Neural cell (in vitro differentiated cells): ENCODE results near the gene TBC1D24. TPM values are rescaled to one million over a fixed set of nuclear protein-coding genes. Genes with fewer than 3 reads are reported as not detected.

Experiments
- H2AFZ ChIP-seq: fragments of 200-600, 300-800 bp; sonication (generic), shearing (Covaris generic); 2 replicates; pipeline ENCODE4 v1.6.0; 2014; ENCODE audit warnings: low read depth, mild to moderate bottlenecking, antibody characterized with exemption, low read length, moderate library complexity
- H3F3A ChIP-seq: fragments of 200-600 bp; shearing (Covaris generic); 2 replicates; pipeline ENCODE4 v1.6.1; 2016; ENCODE audit warnings: mild to moderate bottlenecking, moderate library complexity, mixed read lengths, antibody characterized with exemption, low read length; ENCODE audit not compliant: insufficient read depth, poor library complexity, severe bottlenecking
- H3K27ac ChIP-seq: fragments of 200-600, 300-800 bp; sonication (generic), shearing (Covaris generic); 2 replicates; pipeline ENCODE4 v1.5.1; 2014; ENCODE audit warnings: mild to moderate bottlenecking, low read length, moderate library complexity
- H3K27me3 ChIP-seq: fragments of 300-800, 200-600 bp; sonication (generic), shearing (Covaris generic); 2 replicates; pipeline ENCODE4 v1.6.0; 2014; ENCODE audit warnings: mild to moderate bottlenecking, low read depth, low read length, moderate library complexity; ENCODE audit not compliant: insufficient read depth
- H3K36me3 ChIP-seq: fragments of 300-800, 200-600 bp; sonication (generic), shearing (Covaris generic); 2 replicates; pipeline ENCODE4 v1.5.1; 2014; ENCODE audit warnings: mild to moderate bottlenecking, antibody characterized with exemption, low read length, moderate library complexity; ENCODE audit not compliant: insufficient read depth
- H3K4me2 ChIP-seq: fragments of 300-800, 200-600 bp; sonication (generic), shearing (Covaris generic); 2 replicates; pipeline ENCODE4 v1.6.0; 2014; ENCODE audit warnings: mild to moderate bottlenecking, low read length
- H3K4me3 ChIP-seq: fragments of 300-800, 200-600 bp; sonication (generic), shearing (Covaris generic); 2 replicates; pipeline ENCODE4 v1.5.1; 2014; ENCODE audit warnings: mild to moderate bottlenecking, low read length, moderate library complexity
- H3K79me2 ChIP-seq: fragments of 200-600 bp; shearing (Covaris generic); replicated peaks from 2 replicates; pipeline ENCODE4 v1.6.0; 2014; ENCODE audit warnings: mild to moderate bottlenecking, low read length, moderate library complexity; ENCODE audit not compliant: insufficient read depth
- H3K9ac ChIP-seq: fragments of 300-800, 200-600 bp; sonication (generic), shearing (Covaris generic); 2 replicates; pipeline ENCODE4 v1.6.1; 2016; ENCODE audit warnings: mild to moderate bottlenecking, low read length, mixed read lengths
- H3K9me2 ChIP-seq: fragments of 200-600 bp; shearing (Covaris generic); 2 replicates; pipeline ENCODE4 v1.6.1; 2016; ENCODE audit warnings: mild to moderate bottlenecking, low read length, mixed read lengths; ENCODE audit not compliant: insufficient read depth
- H3K9me3 ChIP-seq: fragments of 200-600, 300-800 bp; sonication (generic), shearing (Covaris generic); 2 replicates; pipeline ENCODE4 v1.6.1; 2016; ENCODE audit warnings: mild to moderate bottlenecking, mixed run types, low read length, moderate library complexity, mixed read lengths
- H4K20me1 ChIP-seq: fragments of 200-600 bp; shearing (Covaris generic); 2 replicates; pipeline ENCODE4 v1.6.1; 2016; ENCODE audit warnings: mild to moderate bottlenecking, mixed run types; ENCODE audit not compliant: insufficient read depth
- CTCF ChIP-seq: fragments of 450-650 bp; IDR thresholded peaks from 2 replicates; pipeline ENCODE4 v1.5.1; 2014; ENCODE audit warnings: antibody characterized with exemption, mild to moderate bottlenecking, moderate library complexity; ENCODE audit not compliant: poor library complexity, severe bottlenecking
- EP300 ChIP-seq: fragments of 450-650 bp; conservative IDR thresholded peaks from 2 replicates; pipeline ENCODE4 v1.6.1; 2014; ENCODE audit warnings: antibody characterized with exemption, mild to moderate bottlenecking, moderate library complexity; ENCODE audit not compliant: poor library complexity, severe bottlenecking
- EZH2 ChIP-seq: fragments of 200-600, 300-800 bp; shearing (Covaris generic), sonication (generic); IDR thresholded peaks from 2 replicates; pipeline ENCODE4 v1.6.1; 2014; ENCODE audit warnings: antibody characterized with exemption, low read length, borderline replicate concordance, mild to moderate bottlenecking; ENCODE audit not compliant: insufficient read depth, poor library complexity, severe bottlenecking
- MXI1 ChIP-seq: fragments of 450-650 bp; conservative IDR thresholded peaks from 2 replicates; pipeline ENCODE4 v1.6.1; 2014; ENCODE audit warnings: antibody characterized with exemption, mild to moderate bottlenecking; ENCODE audit not compliant: poor library complexity, severe bottlenecking
- POLR2AphosphoS5 ChIP-seq: IDR thresholded peaks from 2 replicates; pipeline ENCODE4 v1.6.1; 2012
- RAD21 ChIP-seq: fragments of 450-650 bp; conservative IDR thresholded peaks from 2 replicates; pipeline ENCODE4 v1.6.1; 2014; ENCODE audit warnings: antibody characterized with exemption, mild to moderate bottlenecking, moderate library complexity
- REST ChIP-seq: IDR thresholded peaks from 2 replicates; pipeline ENCODE4 v1.6.1; 2012; ENCODE audit warnings: borderline replicate concordance
- SMC3 ChIP-seq: fragments of 450-650 bp; conservative IDR thresholded peaks from 2 replicates; pipeline ENCODE4 v1.6.1; 2014; ENCODE audit warnings: antibody characterized with exemption, mild to moderate bottlenecking, moderate library complexity; ENCODE audit not compliant: poor library complexity
- TAF1 ChIP-seq: IDR thresholded peaks from 2 replicates; pipeline ENCODE4 v1.6.1; 2012; ENCODE audit warnings: low read depth
- polyA plus RNA-seq: library from polyadenylated mRNA; depleted of rRNA; stranded (reverse); fragments of >200 nt; gene quantifications from 2 replicates; pipeline ENCODE4 v1.2.3, GENCODE V29; 2014

TBC1D24 gene
- polyA plus RNA-seq, 1 donor from 2014 or later, result 27.1 TPM

- H3K27me3 ChIP-seq, result no peaks in the 10 kb centered on the region
- no peaks in the 10 kb centered on the region for H3K36me3 ChIP-seq
- no peaks in the 10 kb centered on the region for H4K20me1 ChIP-seq
- H3F3A ChIP-seq, result no peaks in the 10 kb centered on the region
- H3K9me2 ChIP-seq, result no peaks in the 10 kb centered on the region
- no peak overlapping the region for H3K27ac ChIP-seq
- H3K4me3 ChIP-seq, result no peak overlapping the region
- H3K9me3 ChIP-seq, result no peaks in the 10 kb centered on the region
- TF ChIP-seq EZH2 (no peak), RAD21 (no peak), POLR2AphosphoS5 (no peak), EP300 (no peak), CTCF (no peak), REST (no peak), MXI1 (no peak), TAF1 (no peak), SMC3 (no peak)
- no peaks in the 10 kb centered on the region for H3K79me2 ChIP-seq
- no peak overlapping the region for H3K9ac ChIP-seq
- no peak overlapping the region for H3K4me2 ChIP-seq
- no peak overlapping the region for H2AFZ ChIP-seq
Measured at GRCh38 chr16:2505695-2506094, 30.8 kb downstream of the TBC1D24 start.

- Histone ChIP-seq H3K9ac (no peak overlapping the region), H3K9me2 (no peaks in the 10 kb centered on the region), H2AFZ (no peak overlapping the region), H3K79me2 (no peaks in the 10 kb centered on the region), H3K27me3 (no peaks in the 10 kb centered on the region), H3K27ac (no peak overlapping the region), H3K9me3 (no peaks in the 10 kb centered on the region), H4K20me1 (no peaks in the 10 kb centered on the region), H3F3A (no peaks in the 10 kb centered on the region), H3K4me2 (no peak overlapping the region), H3K36me3 (no peaks in the 10 kb centered on the region), H3K4me3 (no peak overlapping the region)
- TF ChIP-seq CTCF, result no peak
- TF ChIP-seq SMC3, result no peak
- TF ChIP-seq MXI1, result no peak
- TF ChIP-seq TAF1, result no peak
- TF ChIP-seq EZH2, result no peak
- TF ChIP-seq POLR2AphosphoS5, result no peak
- TF ChIP-seq REST, result no peak
- TF ChIP-seq RAD21, result no peak
- no peak for TF ChIP-seq EP300
Measured at GRCh38 chr16:2507052-2507659, 32.2 kb downstream of the TBC1D24 start.
